Measurements from ENCODE around the gene IFI6.
"Not testable (repeated sequence)": the region's sequence is repeated elsewhere in the genome, so short reads cannot be mapped to it uniquely, and the experiment has no call there.

Gene IFI6

GRCh38 chr1:27649306-27649635 is 22.7 kb downstream of the IFI6 start:
- no peak for FAIRE-seq

- no peak for FAIRE-seq
These were observed 23.2 kb downstream of the IFI6 start for GRCh38 chr1:27648602-27649305.

- FAIRE-seq = no peak
These were observed 24.7 kb downstream of the IFI6 start for GRCh38 chr1:27647328-27647727.

GRCh38 chr1:27646676-27647075 is 25.3 kb downstream of the IFI6 start:
- no peak for FAIRE-seq

GRCh38 chr1:27645071-27645415 is 26.9 kb downstream of the IFI6 start:
- FAIRE-seq = no peak

GRCh38 chr1:27644369-27645070 is 27.5 kb downstream of the IFI6 start:
- FAIRE-seq = no peak

- no peak for FAIRE-seq
These were observed 28.2 kb downstream of the IFI6 start for GRCh38 chr1:27643600-27644368.

GRCh38 chr1:27640514-27640913 is 31.5 kb downstream of the IFI6 start:
- FAIRE-seq = not testable (repeated sequence)

GRCh38 chr1:27638805-27639204 is 33.2 kb downstream of the IFI6 start:
- FAIRE-seq = no peak

- no peak for FAIRE-seq
These were observed 33.8 kb downstream of the IFI6 start for GRCh38 chr1:27638047-27638734.

- no peak for FAIRE-seq
These were observed 36.4 kb downstream of the IFI6 start for GRCh38 chr1:27635396-27636142.

GRCh38 chr1:27634985-27635367 is 37.0 kb downstream of the IFI6 start, which contains the start of gene FGR:
Gene FGR, minus strand, starts transcription at chr1:27635185. Its CDS starts 11,269 bp downstream, at chr1:27623916.
- no peak for FAIRE-seq

GRCh38 chr1:27634177-27634984 is 37.6 kb downstream of the IFI6 start:
- FAIRE-seq = no peak

- no peak for FAIRE-seq
These were observed 38.3 kb downstream of the IFI6 start for GRCh38 chr1:27633640-27634176.

GRCh38 chr1:27633298-27633610 is 38.7 kb downstream of the IFI6 start:
- FAIRE-seq = no peak

- no peak for FAIRE-seq
These were observed 39.4 kb downstream of the IFI6 start for GRCh38 chr1:27632387-27633297.

- no peak for FAIRE-seq
These were observed 41.0 kb downstream of the IFI6 start for GRCh38 chr1:27630859-27631491.

- no peak for FAIRE-seq
These were observed 43.3 kb downstream of the IFI6 start for GRCh38 chr1:27628712-27629111.

GRCh38 chr1:27627733-27628132 is 44.3 kb downstream of the IFI6 start:
- not testable (repeated sequence) for FAIRE-seq

GRCh38 chr1:27627061-27627460 is 44.9 kb downstream of the IFI6 start:
- no peak for FAIRE-seq

All from endometrium (tissue), 2 donors.